Neuronal stem cell (in vitro differentiated cells): ENCODE results near the gene BPIFA1.

ENCODE experiments used
- DNase-seq: peaks from one replicate; pipeline ENCODE4 v3.0.0-alpha.2; 2013; ENCODE audit warnings: low spot score
- H2AFZ ChIP-seq: one replicate; pipeline ENCODE4 v1.6.1; 2013; ENCODE audit warnings: mild to moderate bottlenecking, low read length, inconsistent platforms
- H2AK5ac ChIP-seq: 2 replicates; pipeline ENCODE4 v1.6.1; 2013; ENCODE audit warnings: low read depth, mild to moderate bottlenecking, inconsistent platforms, low read length, moderate library complexity, mixed read lengths
- H2BK120ac ChIP-seq: 2 replicates; pipeline ENCODE4 v1.6.1; 2013; ENCODE audit warnings: low read depth, mild to moderate bottlenecking, inconsistent platforms, low read length, moderate library complexity, mixed read lengths
- H2BK12ac ChIP-seq: one replicate; pipeline ENCODE4 v1.6.1; 2013; ENCODE audit warnings: low read length, inconsistent platforms
- H2BK15ac ChIP-seq: 2 replicates; pipeline ENCODE4 v1.6.1; 2013; ENCODE audit warnings: mild to moderate bottlenecking, low read length, inconsistent platforms, mixed read lengths
- H2BK5ac ChIP-seq: one replicate; pipeline ENCODE4 v1.6.1; 2013; ENCODE audit warnings: inconsistent platforms, mild to moderate bottlenecking, low read length, moderate library complexity
- H3K14ac ChIP-seq: one replicate; pipeline ENCODE4 v1.6.1; 2013; ENCODE audit warnings: low read length, inconsistent platforms
- H3K18ac ChIP-seq: 2 replicates; pipeline ENCODE4 v1.6.1; 2013; ENCODE audit warnings: low read length, inconsistent platforms
- H3K23ac ChIP-seq: 2 replicates; pipeline ENCODE4 v1.6.1; 2013; ENCODE audit warnings: low read depth, mild to moderate bottlenecking, mixed read lengths, low read length, inconsistent platforms; ENCODE audit not compliant: poor library complexity
- H3K27ac ChIP-seq: replicated peaks from 3 replicates; pipeline ENCODE4 v1.5.1; 2013; ENCODE audit warnings: low read length, inconsistent platforms
- H3K27me3 ChIP-seq, 3 experiments: 2 replicates each; pipeline ENCODE4 v1.6.1; 2013; ENCODE audit warnings: low read length in 3 of 3, mild to moderate bottlenecking in 2 of 3, inconsistent platforms in 1 of 3, low read depth in 1 of 3, mixed read lengths in 1 of 3, moderate library complexity in 1 of 3; ENCODE audit not compliant: control insufficient read depth in 3 of 3, insufficient read depth in 3 of 3
- H3K36me3 ChIP-seq, 2 donors: replicated peaks in 1 of 2; 2 replicates each; pipeline ENCODE4 v1.6.1; 2013; ENCODE audit warnings: low read length in 2 of 2; ENCODE audit not compliant: control insufficient read depth in 2 of 2, insufficient read depth in 2 of 2
- H3K4ac ChIP-seq: 2 replicates; pipeline ENCODE4 v1.6.1; 2013; ENCODE audit warnings: inconsistent platforms, mild to moderate bottlenecking, low read length, moderate library complexity
- H3K4me1 ChIP-seq, 2 donors: 1 replicate in 1 of 2; 2 replicates in 1 of 2; pipeline ENCODE4 v1.6.1; 2013; ENCODE audit warnings: low read length in 2 of 2, low read depth in 1 of 2; ENCODE audit not compliant: control insufficient read depth in 2 of 2, insufficient read depth in 1 of 2
- H3K4me2 ChIP-seq: one replicate; pipeline ENCODE4 v1.6.1; 2013; ENCODE audit warnings: mild to moderate bottlenecking, low read length, inconsistent platforms; ENCODE audit not compliant: insufficient read depth, poor library complexity, severe bottlenecking
- H3K4me3 ChIP-seq, 2 donors: 2 replicates each; pipeline ENCODE4 v1.5.1; 2013; ENCODE audit warnings: low read length in 2 of 2, mild to moderate bottlenecking in 2 of 2, inconsistent platforms in 1 of 2, moderate library complexity in 1 of 2
- H3K79me1 ChIP-seq: one replicate; pipeline ENCODE4 v1.6.1; 2013; ENCODE audit warnings: low read depth, mild to moderate bottlenecking, inconsistent platforms, low read length, moderate library complexity
- H3K9ac ChIP-seq: one replicate; pipeline ENCODE4 v1.6.1; 2013; ENCODE audit warnings: mild to moderate bottlenecking, low read depth, low read length, inconsistent platforms; ENCODE audit not compliant: poor library complexity
- H3K9me3 ChIP-seq, 2 donors: replicated peaks in 1 of 2; 2 replicates each; pipeline versions ENCODE3 to v1.6.1; 2013; ENCODE audit warnings: low read length in 2 of 2, mild to moderate bottlenecking in 2 of 2, inconsistent platforms in 1 of 2, low read depth in 1 of 2, mixed read lengths in 1 of 2, moderate library complexity in 1 of 2; ENCODE audit not compliant: control insufficient read depth in 2 of 2, insufficient read depth in 1 of 2
- H4K8ac ChIP-seq: one replicate; pipeline ENCODE4 v1.6.1; 2013; ENCODE audit warnings: low read depth, mild to moderate bottlenecking, inconsistent platforms, low read length, moderate library complexity
- H4K91ac ChIP-seq: one replicate; pipeline ENCODE4 v1.6.1; 2013; ENCODE audit warnings: low read length, low read depth, mild to moderate bottlenecking, inconsistent platforms; ENCODE audit not compliant: poor library complexity
- WGBS, 2 donors: extraction: QIAGEN DNeasy Blood & Tissue Kit; methylation state at CpG; one replicate each; pipeline ENCODE4 v1.1.7; 2013; ENCODE audit warnings: missing lambda C conversion rate in 2 of 2, mixed read lengths in 1 of 2; ENCODE audit not compliant: insufficient read length in 2 of 2, insufficient replicate concordance in 1 of 2; ENCODE audit errors: extremely low coverage in 2 of 2; 5-methylcytosine and 5-hydroxymethylcytosine counted together

BPIFA1 gene

GRCh38 chr20:33203444-33203843 lies 32.4 kb upstream of the BPIFA1 start:
- no peak overlapping the region for H2BK120ac ChIP-seq
- H4K91ac ChIP-seq, result no peak overlapping the region
- H2AK5ac ChIP-seq, result no peak overlapping the region
- H4K8ac ChIP-seq, result no peak overlapping the region
- no CpG with 5 or more reads among the region's 3 CpGs for WGBS, 2 donors
- no peak overlapping the region for H2BK5ac ChIP-seq
- no peak overlapping the region for H3K4ac ChIP-seq
- H2BK15ac ChIP-seq, result no peak overlapping the region
- H3K36me3 ChIP-seq, result no peaks in the 10 kb centered on the region
- H3K27ac ChIP-seq, result no peak overlapping the region
- DNase-seq, result no peak
- H3K4me1 ChIP-seq, result no peaks in the 10 kb centered on the region
- no peak overlapping the region for H3K4me3 ChIP-seq
- no peak overlapping the region for H2BK12ac ChIP-seq
- H3K27me3 ChIP-seq, result peaks cover 0 to 7% (median 0%) of the 10 kb centered on the region in 3 experiments
- no peaks in the 10 kb centered on the region for H3K79me1 ChIP-seq
- no peak overlapping the region for H2AFZ ChIP-seq
- H3K18ac ChIP-seq, result no peak overlapping the region
- H3K14ac ChIP-seq, result no peak overlapping the region
- H3K23ac ChIP-seq, result no peak overlapping the region
- no peaks in the 10 kb centered on the region for H3K9me3 ChIP-seq
- no peak overlapping the region for H3K9ac ChIP-seq
- H3K4me2 ChIP-seq, result no peak overlapping the region

- no peak overlapping the region for H2BK12ac ChIP-seq
These were observed 26.0 kb upstream of the BPIFA1 start for GRCh38 chr20:33209789-33210188.

GRCh38 chr20:33210371-33210770 lies 25.4 kb upstream of the BPIFA1 start:
- WGBS, 2 donors, result no CpG with 5 or more reads among the region's 1 CpG
- no peak overlapping the region for H3K4me2 ChIP-seq

More at GRCh38 chr20:33209789-33210188, 26.0 kb upstream of the BPIFA1 start:
- Histone ChIP-seq H4K8ac (no peak overlapping the region), H3K79me1 (no peaks in the 10 kb centered on the region), H2AFZ (no peak overlapping the region), H2BK120ac (no peak overlapping the region), H3K4me1 (no peaks in the 10 kb centered on the region), H3K27me3 (peaks cover 0 to 3% (median 0%) of the 10 kb centered on the region in 3 experiments), H3K23ac (no peak overlapping the region), H3K9ac (no peak overlapping the region), H3K36me3 (no peaks in the 10 kb centered on the region), H3K4me3 (no peak overlapping the region), H2AK5ac (no peak overlapping the region), H3K18ac (no peak overlapping the region), H3K4ac (no peak overlapping the region), H3K4me2 (no peak overlapping the region), H3K14ac (no peak overlapping the region), H3K27ac (no peak overlapping the region), H4K91ac (no peak overlapping the region), H3K9me3 (no peaks in the 10 kb centered on the region), H2BK15ac (no peak overlapping the region), H2BK5ac (no peak overlapping the region)
- no CpG with 5 or more reads among the region's 13 CpGs for WGBS, 2 donors
- peak; percentile 85 for DNase-seq

GRCh38 chr20:33211817-33212424 lies 23.9 kb upstream of the BPIFA1 start:
- H3K4me1 ChIP-seq, result no peaks in the 10 kb centered on the region
- H3K18ac ChIP-seq, result no peak overlapping the region
- H2BK120ac ChIP-seq, result no peak overlapping the region
- H3K79me1 ChIP-seq, result no peaks in the 10 kb centered on the region
- WGBS, 2 donors, result no CpG with 5 or more reads among the region's 5 CpGs
- no peak overlapping the region for H2AK5ac ChIP-seq
- no peak overlapping the region for H4K8ac ChIP-seq
- H2BK12ac ChIP-seq, result no peak overlapping the region
- no peak overlapping the region for H3K9ac ChIP-seq
- H2BK15ac ChIP-seq, result no peak overlapping the region
- H3K4ac ChIP-seq, result no peak overlapping the region
- H3K4me3 ChIP-seq, result no peak overlapping the region
- no peak overlapping the region for H3K4me2 ChIP-seq
- H2BK5ac ChIP-seq, result no peak overlapping the region
- H3K27me3 ChIP-seq, result no peaks in the 10 kb centered on the region
- peak; percentile 54 for DNase-seq
- no peak overlapping the region for H2AFZ ChIP-seq
- no peak overlapping the region for H3K14ac ChIP-seq
- H3K36me3 ChIP-seq, result no peaks in the 10 kb centered on the region
- H3K27ac ChIP-seq, result no peak overlapping the region
- no peaks in the 10 kb centered on the region for H3K9me3 ChIP-seq
- H4K91ac ChIP-seq, result no peak overlapping the region
- no peak overlapping the region for H3K23ac ChIP-seq

More at GRCh38 chr20:33210371-33210770, 25.4 kb upstream of the BPIFA1 start:
- peaks cover 0 to 3% (median 0%) of the 10 kb centered on the region in 3 experiments for H3K27me3 ChIP-seq
- no peak overlapping the region for H3K27ac ChIP-seq
- no peak overlapping the region for H3K4me3 ChIP-seq
- H3K4ac ChIP-seq, result no peak overlapping the region
- H3K9me3 ChIP-seq, result no peaks in the 10 kb centered on the region
- H3K9ac ChIP-seq, result no peak overlapping the region
- H3K18ac ChIP-seq, result no peak overlapping the region
- no peaks in the 10 kb centered on the region for H3K36me3 ChIP-seq
- no peak overlapping the region for H2BK120ac ChIP-seq
- DNase-seq, result no peak
- no peak overlapping the region for H4K91ac ChIP-seq
- H2BK15ac ChIP-seq, result no peak overlapping the region
- no peak overlapping the region for H2AFZ ChIP-seq
- H3K23ac ChIP-seq, result no peak overlapping the region
- no peak overlapping the region for H2BK5ac ChIP-seq
- H2AK5ac ChIP-seq, result no peak overlapping the region
- H3K4me1 ChIP-seq, result no peaks in the 10 kb centered on the region
- no peak overlapping the region for H2BK12ac ChIP-seq
- no peaks in the 10 kb centered on the region for H3K79me1 ChIP-seq
- H3K14ac ChIP-seq, result no peak overlapping the region
- no peak overlapping the region for H4K8ac ChIP-seq
